ENCODE data around the gene YTHDC1. TPM values are rescaled to one million over a fixed set of nuclear protein-coding genes. Genes with fewer than 3 reads are reported as not detected.

The YTHDC1 gene
- total RNA-seq, 3 donors from 2014 or later (not counting 1 experiment from before 2014, with no cell fraction given), result 225 to 320 (median 270) TPM

DNA sequence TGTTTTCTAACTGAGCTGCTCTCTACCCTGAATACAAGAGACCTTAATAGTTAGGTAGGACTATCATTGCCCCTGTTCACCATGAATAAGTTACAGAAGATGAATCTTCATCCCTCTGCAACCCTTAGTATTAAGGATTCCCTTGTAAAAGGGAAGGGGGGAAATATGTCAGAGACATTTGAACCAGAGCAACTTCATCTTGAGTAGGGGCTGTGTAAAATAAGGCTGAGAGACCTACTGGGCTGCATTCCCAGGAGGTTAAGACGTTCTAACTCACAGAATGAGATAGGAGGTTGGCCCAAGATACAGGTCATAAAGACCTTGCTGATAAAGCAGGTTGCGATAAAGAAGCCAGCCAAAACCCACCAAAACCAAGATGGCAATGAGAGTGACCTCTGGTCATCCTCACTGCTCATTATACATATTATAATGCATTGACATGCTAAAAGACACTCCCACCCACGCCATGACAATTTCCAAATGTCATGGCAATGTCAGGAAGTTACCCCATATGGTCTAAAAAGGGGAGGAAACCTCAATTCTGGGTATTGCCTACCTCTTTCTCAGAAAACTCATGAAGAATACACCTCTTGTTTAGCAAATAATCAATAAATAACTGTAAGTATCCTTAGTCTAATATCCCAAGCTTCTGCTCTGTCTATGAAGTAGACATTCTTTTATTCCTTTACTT lies 84.9 kb downstream of the YTHDC1 start:
- Mint-ChIP-seq H3K9me3 (no peaks in the 10 kb centered on the region), H3K27ac (peak overlapping the region; percentile 75 to 81), H3K4me3 (peak overlapping the region; percentile 72), H3K4me1 (peaks cover 35 to 36% of the 10 kb centered on the region in 2 donors), H3K27me3 (ENCODE audit: low read depth in 2 of 2) (peaks cover 0 to 2% of the 10 kb centered on the region in 2 donors), H3K36me3 (no peaks in the 10 kb centered on the region)
- no peaks in the 10 kb centered on the region for H3K9me3 ChIP-seq (ENCODE audit: control insufficient read depth, insufficient read depth, low read length)
- no peak for TF ChIP-seq CTCF (IDR thresholded peaks at IDR 0.05)
- WGBS (ENCODE audit: insufficient coverage), result 58% methylated on average over 3 of the region's 3 CpGs
- DNase-seq, result no peak
- no peaks in the 10 kb centered on the region for H3K27me3 ChIP-seq (ENCODE audit: control insufficient read depth, insufficient read depth, low read length)
- H3K27ac ChIP-seq (ENCODE audit: low read length), result peak overlapping the region; percentile 30
- ATAC-seq, result no peak
- intact Hi-C loops (cut with micrococcal nuclease), result no loop called here
- H3K4me1 ChIP-seq (ENCODE audit: control insufficient read depth, insufficient read depth, low read length), result peaks cover 17% of the 10 kb centered on the region
- H3K36me3 ChIP-seq (ENCODE audit: control insufficient read depth, insufficient read depth, low read length), result no peaks in the 10 kb centered on the region
- no peak overlapping the region for H3K4me3 ChIP-seq (ENCODE audit: low read length)

Other genes starting within 250 kb of the YTHDC1 start
- not detected for gene TMPRSS11F, start 220.2 kb downstream of the YTHDC1 start, total RNA-seq
- not detected for gene TMPRSS11B, start 104.4 kb downstream of the YTHDC1 start, total RNA-seq
- gene TMPRSS11E, start 97.4 kb upstream of the YTHDC1 start, total RNA-seq, result not detected
- under 1 TPM in 1 of 3 donors, not detected in 2; 0.28 TPM for gene UGT2B17, start 226.2 kb upstream of the YTHDC1 start, total RNA-seq